Chondrocyte (in vitro differentiated cells): Measurements from ENCODE around the gene FUT3. TPM values are rescaled to one million over a fixed set of nuclear protein-coding genes. Genes with fewer than 3 reads are reported as not detected.

ENCODE experiments used
- DNase-seq: peaks from one replicate; pipeline ENCODE4 v3.0.0; 2021; ENCODE audit warnings: mixed read lengths, low spot score
- H3K27ac Mint-ChIP-seq: one replicate; pipeline ENCODE4 v1.8.0; 2021; ENCODE audit warnings: mild to moderate bottlenecking, moderate library complexity, mixed read lengths; ENCODE audit not compliant: unreplicated experiment
- H3K27me3 Mint-ChIP-seq: 2 replicates; pipeline ENCODE4 v1.8.0; 2021; ENCODE audit warnings: low read depth, mixed read lengths
- H3K36me3 Mint-ChIP-seq: 2 replicates; pipeline ENCODE4 v1.8.0; 2021; ENCODE audit warnings: low read depth, mixed read lengths
- H3K4me1 Mint-ChIP-seq: 2 replicates; pipeline ENCODE4 v1.8.0; 2021; ENCODE audit warnings: low read depth, mild to moderate bottlenecking, mixed read lengths
- H3K4me3 Mint-ChIP-seq: one replicate; pipeline ENCODE4 v1.8.0; 2021; ENCODE audit warnings: mild to moderate bottlenecking, moderate library complexity, mixed read lengths; ENCODE audit not compliant: unreplicated experiment
- H3K9me3 Mint-ChIP-seq: 2 replicates; pipeline ENCODE4 v1.8.0; 2021; ENCODE audit warnings: low read depth, mixed read lengths
- total RNA-seq: library from RNA; stranded (reverse); gene quantifications from 3 replicates; pipeline ENCODE4 v1.2.1, GENCODE V29; 2021
- TF ChIP-seq, protein P1 (sequence below): fragments of 200-600 bp; sonication (generic); IDR thresholded peaks from 2 replicates; pipeline ENCODE4 v1.5.0; 2021; ENCODE audit warnings: antibody characterized with exemption, mild to moderate bottlenecking, moderate library complexity

FUT3 gene
- total RNA-seq, 1 donor from 2014 or later = not detected

DNA sequence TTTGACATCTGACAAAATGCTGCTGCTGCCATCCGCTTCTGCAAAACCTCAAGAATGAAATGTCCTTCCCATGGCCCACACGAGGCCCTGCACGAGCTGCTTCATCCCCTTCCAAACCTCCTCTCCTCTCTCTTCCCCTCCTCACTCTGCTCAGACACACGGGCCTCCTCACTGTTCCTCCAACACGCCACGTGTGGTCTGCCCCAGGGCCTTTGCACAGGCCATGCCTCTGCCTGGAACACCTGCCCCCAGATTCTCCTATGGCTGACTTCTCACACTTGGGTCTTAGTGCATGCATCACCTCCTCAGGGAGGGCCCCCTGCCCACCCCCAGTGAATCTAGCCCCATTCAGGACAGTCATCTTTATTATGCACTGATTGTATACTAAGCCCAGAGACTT is 30.5 kb downstream of the FUT3 start:
- H3K4me3 Mint-ChIP-seq = no peak overlapping the region
- H3K27ac Mint-ChIP-seq = no peak overlapping the region
- TF ChIP-seq, protein P1, sequence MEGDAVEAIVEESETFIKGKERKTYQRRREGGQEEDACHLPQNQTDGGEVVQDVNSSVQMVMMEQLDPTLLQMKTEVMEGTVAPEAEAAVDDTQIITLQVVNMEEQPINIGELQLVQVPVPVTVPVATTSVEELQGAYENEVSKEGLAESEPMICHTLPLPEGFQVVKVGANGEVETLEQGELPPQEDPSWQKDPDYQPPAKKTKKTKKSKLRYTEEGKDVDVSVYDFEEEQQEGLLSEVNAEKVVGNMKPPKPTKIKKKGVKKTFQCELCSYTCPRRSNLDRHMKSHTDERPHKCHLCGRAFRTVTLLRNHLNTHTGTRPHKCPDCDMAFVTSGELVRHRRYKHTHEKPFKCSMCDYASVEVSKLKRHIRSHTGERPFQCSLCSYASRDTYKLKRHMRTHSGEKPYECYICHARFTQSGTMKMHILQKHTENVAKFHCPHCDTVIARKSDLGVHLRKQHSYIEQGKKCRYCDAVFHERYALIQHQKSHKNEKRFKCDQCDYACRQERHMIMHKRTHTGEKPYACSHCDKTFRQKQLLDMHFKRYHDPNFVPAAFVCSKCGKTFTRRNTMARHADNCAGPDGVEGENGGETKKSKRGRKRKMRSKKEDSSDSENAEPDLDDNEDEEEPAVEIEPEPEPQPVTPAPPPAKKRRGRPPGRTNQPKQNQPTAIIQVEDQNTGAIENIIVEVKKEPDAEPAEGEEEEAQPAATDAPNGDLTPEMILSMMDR = no peak
- H3K9me3 Mint-ChIP-seq = no peaks in the 10 kb centered on the region
- H3K27me3 Mint-ChIP-seq = peaks cover 16% of the 10 kb centered on the region
- H3K36me3 Mint-ChIP-seq = no peaks in the 10 kb centered on the region
- no peaks in the 10 kb centered on the region for H3K4me1 Mint-ChIP-seq
- no peak for DNase-seq

DNA sequence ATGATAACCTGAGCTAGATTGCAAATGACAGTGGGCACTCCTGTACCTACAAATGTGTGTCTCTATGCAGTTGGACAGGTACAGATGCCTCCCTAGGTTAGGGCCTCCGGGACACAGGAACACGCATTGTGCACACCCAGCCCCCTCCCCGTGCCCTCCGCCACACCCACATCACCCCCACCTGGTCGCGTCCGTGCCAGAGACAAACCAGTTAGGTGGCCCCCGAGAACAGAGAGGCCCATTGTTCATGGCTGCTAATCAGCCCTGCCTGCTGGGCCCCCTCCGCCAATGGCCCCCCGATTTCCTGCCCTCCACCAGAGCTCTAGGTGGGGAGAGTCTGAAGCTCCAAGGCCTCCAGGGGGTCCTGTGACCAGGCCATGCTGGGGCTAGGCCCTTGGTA is 32.7 kb downstream of the FUT3 start:
- TF ChIP-seq, protein P1 = no peak
- DNase-seq = no peak
- Mint-ChIP-seq H3K4me3 (no peak overlapping the region), H3K4me1 (no peaks in the 10 kb centered on the region), H3K9me3 (no peaks in the 10 kb centered on the region), H3K27me3 (peaks cover 18% of the 10 kb centered on the region), H3K27ac (no peak overlapping the region), H3K36me3 (no peaks in the 10 kb centered on the region)

DNA sequence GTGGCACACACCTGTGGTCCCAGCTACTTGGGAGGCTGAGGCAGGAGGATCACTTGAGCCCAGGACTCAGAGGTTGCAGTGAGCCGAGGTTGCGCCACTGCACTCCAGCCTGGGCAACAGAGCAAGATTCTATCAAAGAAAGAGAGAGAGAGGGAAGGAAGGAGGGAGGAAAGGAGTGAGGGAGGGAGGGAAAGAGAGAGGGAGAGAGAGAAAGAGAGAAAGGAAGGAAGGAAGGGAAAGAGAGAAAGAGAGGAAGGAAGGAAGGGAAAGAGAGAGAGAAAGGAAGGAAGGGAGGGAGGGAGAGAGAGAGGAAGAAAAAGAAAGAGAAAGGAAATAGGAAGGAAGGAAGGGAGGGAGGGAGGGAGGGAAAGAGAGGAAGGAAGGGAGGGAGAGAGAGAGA is 34.0 kb downstream of the FUT3 start:
- Mint-ChIP-seq H3K36me3 (no peaks in the 10 kb centered on the region), H3K4me3 (no peak overlapping the region)

DNA sequence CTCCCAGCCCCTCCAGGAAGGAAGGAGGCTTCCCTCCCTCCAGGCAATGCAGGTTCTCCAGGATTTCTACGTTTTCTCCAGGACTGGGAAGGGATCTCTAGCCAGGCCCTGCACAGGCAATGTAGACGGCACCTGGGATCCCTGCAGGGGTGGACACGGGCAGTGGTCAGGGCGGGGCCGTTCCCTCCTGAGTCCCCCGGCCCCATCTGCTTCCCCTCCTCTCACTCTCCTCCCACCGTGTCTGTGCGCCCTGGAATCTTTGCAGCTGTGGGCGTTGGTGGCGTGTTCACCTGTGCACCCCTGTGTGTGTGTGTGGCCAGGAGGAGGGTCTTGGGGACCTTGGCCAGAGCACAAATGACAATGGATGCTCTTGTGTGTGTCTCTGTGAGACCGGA is 36.4 kb downstream of the FUT3 start:
- Mint-ChIP-seq H3K27ac (no peak overlapping the region), H3K4me1 (no peaks in the 10 kb centered on the region), H3K4me3 (no peak overlapping the region), H3K27me3 (peaks cover 18% of the 10 kb centered on the region), H3K36me3 (no peaks in the 10 kb centered on the region), H3K9me3 (no peaks in the 10 kb centered on the region)
- no peak for DNase-seq
- TF ChIP-seq, protein P1 = no peak

More for the DNA sequence above, 34.0 kb downstream of the FUT3 start:
- no peak for DNase-seq
- H3K9me3 Mint-ChIP-seq = no peaks in the 10 kb centered on the region
- H3K27ac Mint-ChIP-seq = no peak overlapping the region
- no peaks in the 10 kb centered on the region for H3K4me1 Mint-ChIP-seq
- peaks cover 18% of the 10 kb centered on the region for H3K27me3 Mint-ChIP-seq
- TF ChIP-seq, protein P1 = no peak

DNA sequence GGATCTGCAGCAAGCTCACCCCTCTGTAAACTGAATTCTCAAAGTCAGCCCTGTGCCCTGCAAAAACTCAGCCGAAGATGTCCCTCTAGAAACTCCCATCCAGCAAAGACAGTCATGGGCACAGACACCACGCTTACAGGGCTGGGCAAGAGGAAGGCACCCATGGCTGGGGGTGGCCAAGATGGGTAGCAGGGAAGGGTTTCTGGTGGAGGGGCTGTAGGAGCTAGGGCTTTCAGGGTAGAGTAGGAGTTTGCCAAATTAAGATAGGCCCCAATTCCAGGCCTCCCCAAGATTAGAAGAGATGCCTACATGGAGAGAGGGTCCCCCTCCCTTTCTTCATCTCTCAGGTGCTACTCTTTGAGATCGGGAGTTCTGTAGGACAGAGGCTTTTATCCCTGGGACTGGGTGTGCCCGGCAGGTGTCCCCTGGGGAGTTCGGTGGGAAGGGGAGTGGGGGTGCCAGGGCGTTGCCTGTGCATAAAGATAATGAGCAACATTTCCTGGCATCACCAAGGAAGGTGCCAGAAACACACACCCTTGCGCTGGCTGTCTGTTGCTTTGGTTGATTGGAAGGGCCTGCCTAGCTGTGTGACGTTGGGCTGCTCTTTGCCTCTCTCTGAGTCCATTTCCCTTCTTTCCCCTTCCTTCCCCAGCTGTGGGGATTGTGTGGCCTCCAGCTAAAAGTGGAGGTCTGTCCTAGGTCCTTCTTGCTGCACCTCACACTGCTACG is 37.0 kb downstream of the FUT3 start:
- no peaks in the 10 kb centered on the region for H3K4me1 Mint-ChIP-seq
- H3K27me3 Mint-ChIP-seq = peaks cover 18% of the 10 kb centered on the region
- H3K36me3 Mint-ChIP-seq = no peaks in the 10 kb centered on the region
- TF ChIP-seq, protein P1 = no peak
- DNase-seq = no peak
- H3K9me3 Mint-ChIP-seq = no peaks in the 10 kb centered on the region
- no peak overlapping the region for H3K27ac Mint-ChIP-seq
- no peak overlapping the region for H3K4me3 Mint-ChIP-seq
